HG03097 (cell line): ENCODE data around the gene PHACTR1.
"Not testable (repeated sequence)": the region's sequence is repeated elsewhere in the genome, so short reads cannot be mapped to it uniquely, and the experiment has no call there.

Experiments used
- ATAC-seq: cut with Tn5 transposase; IDR thresholded peaks from one replicate; pipeline ENCODE4 v1.9.1; 2021; ENCODE audit not compliant: unreplicated experiment, low FRiP score

The PHACTR1 gene

DNA sequence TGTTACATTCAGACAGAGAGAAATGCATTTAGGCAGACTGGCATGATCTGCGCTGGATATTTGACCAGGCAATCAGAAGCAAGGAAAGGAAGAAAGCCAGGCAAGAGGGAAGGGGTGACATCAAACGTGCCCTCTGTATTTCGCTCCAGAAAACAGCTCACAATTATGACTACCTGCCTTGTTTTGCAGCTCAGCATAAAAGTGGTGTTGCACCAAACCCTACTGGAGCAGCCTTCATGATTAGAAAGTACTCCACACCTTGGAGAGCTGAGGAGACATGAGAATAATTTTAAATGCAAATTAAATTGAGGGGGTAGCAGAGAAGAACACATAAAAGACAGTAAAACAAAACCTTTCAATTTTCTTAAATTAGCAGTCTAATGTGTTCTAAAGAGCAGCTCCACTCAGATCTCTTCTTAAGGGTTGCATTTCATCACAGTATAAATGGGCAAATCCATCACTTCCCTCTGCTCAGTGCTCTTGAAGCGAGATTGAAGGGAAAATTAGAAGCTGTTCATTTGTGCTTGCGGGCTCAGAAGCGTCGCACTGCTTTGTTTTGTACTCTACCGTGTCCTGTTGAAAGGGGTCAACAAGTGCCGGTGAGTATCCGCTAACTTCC lies at the start of gene PHACTR1:
Gene PHACTR1, plus strand, starts transcription at position 470 of the 619 bp plus-strand sequence.
- ATAC-seq, result no peak

- no peak for ATAC-seq
These were observed 49.7 kb upstream of the PHACTR1 start for GRCh38 chr6:12666886-12667285.

- ATAC-seq, result no peak
These were observed 40.6 kb upstream of the PHACTR1 start for GRCh38 chr6:12675931-12676330.

GRCh38 chr6:12679341-12679740 lies 37.2 kb upstream of the PHACTR1 start:
- ATAC-seq, result no peak

DNA sequence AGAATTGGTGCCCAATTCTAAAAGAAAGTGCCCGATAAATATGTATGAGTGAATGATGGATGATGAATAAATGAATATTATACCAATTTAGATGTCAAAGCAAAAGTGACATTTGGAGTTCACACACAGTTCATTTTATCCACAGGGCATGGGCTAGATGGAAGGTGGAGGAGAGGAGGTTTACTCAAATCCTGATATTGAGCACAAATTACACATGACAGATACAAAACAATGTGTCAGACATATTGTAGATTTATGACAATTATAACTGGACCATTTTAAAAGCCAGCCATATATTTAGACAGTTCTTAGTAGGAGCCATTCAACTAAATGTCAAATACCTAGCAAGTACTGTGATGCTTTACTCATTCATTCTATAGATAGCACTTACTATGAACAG lies 23.4 kb upstream of the PHACTR1 start:
- no peak for ATAC-seq

DNA sequence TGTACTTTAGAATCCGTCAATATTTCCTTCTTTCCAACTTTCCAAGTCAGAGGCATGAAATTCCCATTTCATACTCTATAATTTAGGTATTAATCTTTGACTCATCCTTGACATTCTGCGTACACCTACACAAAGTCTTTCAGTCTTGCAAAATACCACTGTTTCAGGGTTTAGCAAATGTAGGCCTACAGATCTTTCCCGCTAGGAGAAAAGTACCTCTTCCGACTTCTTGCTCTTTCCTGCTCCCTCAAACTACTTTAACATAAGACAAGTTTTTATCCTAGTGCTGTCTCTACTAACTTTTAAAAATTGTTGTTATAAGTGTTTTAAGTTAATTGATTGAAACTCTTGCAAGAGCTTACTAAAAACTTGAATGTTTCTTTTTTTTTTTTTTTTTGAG lies 18.3 kb upstream of the PHACTR1 start:
- ATAC-seq, result no peak

- no peak for ATAC-seq
These were observed 11.6 kb upstream of the PHACTR1 start for GRCh38 chr6:12704946-12705345.

GRCh38 chr6:12709116-12709515 lies 7.5 kb upstream of the PHACTR1 start:
- ATAC-seq, result no peak

DNA sequence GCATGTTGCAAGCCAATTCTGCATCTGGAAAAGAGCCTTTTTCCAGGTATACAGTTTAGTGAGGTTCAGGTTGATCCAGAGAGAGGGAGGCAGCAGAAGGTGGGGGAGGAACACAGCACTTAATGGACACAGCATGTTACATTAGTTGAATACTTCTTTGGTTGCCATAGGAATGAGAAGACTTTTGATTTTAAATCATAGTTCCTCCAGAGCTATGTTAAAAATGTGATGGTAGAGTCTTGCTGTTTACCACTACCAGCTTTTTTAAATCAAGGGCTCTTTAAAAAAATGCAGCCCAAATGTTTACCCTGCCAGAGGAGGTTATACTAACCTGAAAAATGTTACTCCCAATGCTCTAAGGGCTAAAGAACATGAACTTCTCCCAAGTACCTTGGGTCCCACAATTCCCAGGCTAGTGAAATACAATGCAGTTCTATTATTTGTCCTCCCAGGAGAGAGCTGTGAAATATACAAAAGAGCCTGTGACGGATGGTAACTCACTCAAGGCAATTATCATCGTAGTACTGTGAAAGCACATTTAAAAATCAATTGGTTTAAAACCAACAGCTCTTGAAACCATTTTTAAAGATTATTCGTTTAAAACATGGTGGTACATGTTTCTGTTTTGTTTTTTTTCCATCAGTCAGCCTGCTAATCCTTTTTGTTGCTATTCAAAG lies 6.9 kb upstream of the PHACTR1 start:
- no peak for ATAC-seq

- ATAC-seq, result no peak
These were observed 5.6 kb upstream of the PHACTR1 start for GRCh38 chr6:12710921-12711320.

DNA sequence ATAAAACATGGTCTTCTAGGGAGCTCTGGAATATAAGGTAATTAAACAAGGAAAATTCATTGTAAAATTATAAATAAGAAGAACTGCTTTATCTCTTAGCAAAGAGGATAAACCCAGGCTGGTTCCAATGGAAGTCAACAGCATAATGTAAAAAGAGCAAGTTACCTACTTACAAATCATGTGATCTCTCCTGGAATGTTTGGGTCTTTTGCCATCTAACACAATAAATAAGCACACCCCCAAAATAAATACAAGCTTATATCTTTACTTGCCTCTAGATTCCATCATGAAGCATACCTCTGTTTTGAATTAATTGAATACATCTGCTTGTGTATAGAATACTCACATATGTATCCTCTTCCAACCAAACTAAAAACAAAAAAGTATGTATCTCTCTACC lies 2.5 kb upstream of the PHACTR1 start:
- ATAC-seq, result no peak

- ATAC-seq, result no peak
These were observed 1.1 kb upstream of the PHACTR1 start for GRCh38 chr6:12715437-12715836.

DNA sequence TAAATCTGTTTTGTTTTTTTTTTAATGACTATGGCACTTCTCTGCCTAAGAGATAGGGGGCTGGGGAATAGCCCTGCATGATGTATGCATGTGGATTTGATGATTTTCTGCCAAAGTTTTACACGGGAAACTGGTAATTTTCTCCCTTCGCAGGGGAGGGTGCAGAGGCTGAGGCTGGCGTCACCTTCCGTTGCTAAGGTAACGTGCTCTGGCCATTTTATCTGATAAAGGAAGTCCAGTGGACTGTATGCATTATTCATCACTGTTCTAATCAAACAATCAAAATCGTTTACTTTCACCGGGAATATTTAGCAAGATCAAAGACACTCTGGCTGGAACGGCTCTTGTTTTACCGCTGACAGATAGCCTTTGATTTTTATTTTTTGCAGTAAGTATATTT lies 789 bp downstream of the PHACTR1 start:
- no peak for ATAC-seq

DNA sequence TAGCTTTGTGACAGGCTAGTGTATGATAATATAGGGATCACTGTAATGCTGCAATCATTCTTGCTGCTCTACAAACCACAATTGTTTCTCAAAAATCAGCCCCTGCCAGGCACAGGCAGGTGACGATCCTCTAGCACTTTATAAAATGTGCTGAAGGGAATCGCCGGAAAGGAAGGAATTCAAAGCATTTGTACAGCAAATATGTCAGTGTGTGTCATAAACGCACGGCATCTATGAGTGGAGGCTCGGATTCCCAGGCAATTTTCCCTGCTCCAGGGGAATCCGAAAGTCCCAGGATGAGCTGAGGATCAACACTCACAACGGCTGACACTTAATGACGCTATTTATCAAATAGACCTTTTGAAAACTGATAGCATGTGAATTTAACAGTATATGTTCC lies 1.4 kb downstream of the PHACTR1 start:
- no peak for ATAC-seq

DNA sequence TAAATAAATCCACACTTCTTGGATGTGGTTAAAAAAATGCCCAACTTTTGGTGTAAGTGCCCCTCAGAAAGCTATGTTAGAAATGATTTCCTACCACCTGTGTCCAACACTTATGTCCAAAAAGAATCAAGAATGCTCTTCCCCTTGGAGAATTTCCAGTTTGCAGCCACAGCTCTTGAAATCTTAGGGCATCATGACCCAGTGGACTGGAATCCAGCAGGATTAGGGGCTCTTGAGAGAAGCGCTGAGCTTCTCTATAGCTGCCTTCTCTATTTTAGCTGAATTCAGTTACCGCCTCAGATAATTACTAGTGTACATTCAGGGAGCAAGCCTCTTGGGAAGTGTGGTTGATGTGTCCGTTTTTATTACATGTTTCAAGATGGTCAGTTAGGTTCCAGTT lies 2.5 kb downstream of the PHACTR1 start:
- no peak for ATAC-seq

GRCh38 chr6:12720310-12720709 lies 3.7 kb downstream of the PHACTR1 start:
- no peak for ATAC-seq

- ATAC-seq, result no peak
These were observed 8.7 kb downstream of the PHACTR1 start for GRCh38 chr6:12725263-12725662.

DNA sequence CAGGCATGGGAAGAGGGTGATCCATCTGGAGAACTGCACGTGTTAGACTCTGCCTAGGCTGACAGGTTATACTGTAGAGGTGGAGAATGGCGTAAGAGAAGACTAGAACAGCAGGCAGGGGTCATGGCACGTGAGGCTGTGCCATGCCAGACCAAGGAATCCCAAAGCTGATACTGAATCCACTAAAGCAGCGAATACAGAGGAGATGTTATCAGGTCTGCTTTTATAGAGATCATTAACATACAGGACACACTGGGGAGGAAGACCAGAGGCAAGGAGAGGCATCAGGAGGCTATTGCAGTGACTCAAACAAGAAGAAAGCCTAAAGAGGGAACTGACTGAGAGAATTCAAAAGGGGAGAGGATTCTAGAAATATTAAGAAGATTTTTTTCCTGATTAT lies 12.9 kb downstream of the PHACTR1 start:
- no peak for ATAC-seq

DNA sequence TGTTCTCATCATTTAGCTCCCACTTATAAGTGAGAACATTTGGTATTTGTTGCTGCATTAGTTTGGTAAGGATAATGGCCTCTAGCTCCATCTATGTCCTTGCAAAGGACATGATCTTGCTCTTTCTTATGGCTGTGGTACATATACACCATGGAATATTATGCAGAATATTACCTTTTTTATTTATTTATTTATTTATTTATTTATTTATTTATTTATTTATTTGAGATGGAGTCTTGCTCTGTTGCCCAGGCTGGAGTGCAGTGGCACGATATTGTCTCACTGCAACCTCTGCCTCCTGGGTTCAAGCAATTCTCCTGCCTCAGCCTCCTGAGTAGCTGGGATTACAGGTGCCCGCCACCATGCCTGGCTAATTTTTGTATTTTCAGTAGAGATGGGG lies 14.2 kb downstream of the PHACTR1 start:
- ATAC-seq, result not testable (repeated sequence)

DNA sequence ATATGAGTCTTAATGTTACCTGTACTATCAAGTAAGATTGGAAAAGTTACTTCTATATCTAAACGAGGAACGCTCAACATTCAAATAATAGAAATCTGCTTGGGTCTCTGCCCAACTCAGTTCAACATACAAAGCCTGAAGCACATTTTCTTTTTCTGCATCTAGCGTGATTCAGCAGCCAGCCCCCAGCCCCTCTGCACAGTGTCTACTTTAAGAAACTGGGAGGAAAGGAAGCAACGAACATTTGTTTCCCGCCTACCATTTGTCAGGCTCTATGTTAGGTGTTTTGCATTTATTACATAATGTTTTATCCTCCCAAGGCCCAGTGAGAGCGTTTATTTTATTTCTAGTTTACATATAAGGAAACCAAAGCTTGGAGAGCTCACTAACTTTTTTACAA lies 17.3 kb downstream of the PHACTR1 start:
- ATAC-seq, result no peak

DNA sequence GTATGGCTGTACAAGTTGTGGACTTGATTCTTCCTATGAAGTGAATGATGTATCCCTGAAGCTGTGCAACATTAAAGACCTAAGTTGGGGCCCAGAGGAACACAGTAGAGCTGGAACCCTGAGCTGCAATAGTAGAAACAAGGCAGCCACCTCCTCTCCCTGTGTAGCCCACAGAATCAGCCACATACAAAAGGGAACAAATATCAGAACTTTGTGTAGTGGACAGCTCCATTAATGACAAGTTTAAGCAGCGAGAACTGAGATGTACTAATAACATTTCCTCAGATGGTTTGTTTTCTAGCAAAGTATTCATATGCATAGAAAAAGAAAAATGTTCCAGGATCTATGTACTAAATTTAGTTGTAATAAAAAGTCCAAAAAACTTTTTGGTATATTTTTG lies 19.2 kb downstream of the PHACTR1 start:
- no peak for ATAC-seq

DNA sequence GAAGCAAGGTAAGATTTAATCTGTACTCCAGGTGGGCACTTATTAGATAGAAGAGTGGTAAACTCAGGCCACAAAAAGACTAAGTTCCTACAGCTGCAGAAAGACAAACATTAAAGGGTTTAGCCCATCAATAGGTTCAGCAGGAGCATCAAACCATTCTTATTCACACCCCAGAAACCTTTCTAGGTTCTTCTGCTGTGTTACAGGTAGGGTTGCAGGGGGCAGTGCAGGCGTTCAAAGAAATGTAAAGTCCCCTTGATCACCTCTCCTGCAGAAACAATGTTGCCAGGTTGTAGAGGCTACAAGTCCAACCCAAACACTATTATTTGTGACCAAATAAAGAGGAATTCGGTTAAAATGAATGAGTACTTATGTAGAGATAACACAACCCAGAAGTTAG lies 31.8 kb downstream of the PHACTR1 start:
- ATAC-seq, result no peak
